IMR-90 (cell line): Measurements from ENCODE around the gene ERC2. TPM values are rescaled to one million over a fixed set of nuclear protein-coding genes. Genes with fewer than 3 reads are reported as not detected.

ENCODE experiments used
- microRNA-seq, 2 experiments: library from miRNA; stranded (forward) in 1 of 2; unstranded in 1 of 2; fragments of 10-50 nt in 1 of 2; fragments of <30 nt in 1 of 2; gene quantifications in 1 of 2; microRNA quantifications in 1 of 2; one replicate each; pipeline versions ENCODE3 to v1.1.0; 2013 to 2020; ENCODE audit not compliant: insufficient read depth in 1 of 2, insufficient read length in 1 of 2, unreplicated experiment in 1 of 2
- polyA plus RNA-seq, 3 experiments: library from polyadenylated mRNA; depleted of rRNA; stranded (reverse); fragments of >200 nt; gene quantifications; 2 replicates each; pipeline ENCODE4 v1.2.3, GENCODE V29; 2012; ENCODE audit warnings: low replicate concordance in 1 of 3
- small RNA-seq, 5 experiments: library from RNA; depleted of rRNA; stranded (forward); fragments of <200 nt; gene quantifications; one replicate each; pipeline ENCODE3, GENCODE V24; 2012
- total RNA-seq: library from RNA; depleted of rRNA; stranded (reverse); fragments of >200 nt; gene quantifications from 2 replicates; pipeline ENCODE4 v1.2.3, GENCODE V29; 2012; rRNA removed

The ERC2 gene
- total and polyA plus RNA-seq, 2 of the 4 experiments (the other 2 are of a cell fraction) = 0.17 to 0.18 TPM

Small RNA genes lying within 50 kb of the gene (microRNA-seq; reads per million reads assigned to microRNA genes)
- 0 reads per million in 2 experiments for gene MIR3938 (ENCODE audit: insufficient read depth in 1 of 2, insufficient read length in 1 of 2, unreplicated experiment in 1 of 2)
- gene RNA5SP133 (ENCODE audit: insufficient read depth, insufficient read length) = not detected

Small RNA genes lying within 50 kb of the gene (small RNA-seq; reads per million reads assigned to genes)
- gene MIR3938 (0 reads per million in 5 experiments), gene RNA5SP133 (0 to 0.08 (median 0) reads per million in 5 experiments)

Other genes starting within 250 kb of the ERC2 start
- 9.1 and 12.2 TPM in 2 replicates for gene CCDC66, start 88.7 kb upstream of the ERC2 start, total RNA-seq
- 3.7 and 6.0 TPM in 2 replicates for gene CCDC66, start 88.7 kb upstream of the ERC2 start, polyA plus RNA-seq (2012; rRNA removed)
- gene TASOR, start 214.8 kb upstream of the ERC2 start, total RNA-seq = 28.5 and 48.6 TPM in 2 replicates
- 10.4 and 13.3 TPM in 2 replicates for gene TASOR, start 214.8 kb upstream of the ERC2 start, polyA plus RNA-seq (2012; rRNA removed)